ENCODE measurements around the gene SLC29A1. TPM values are rescaled to one million over a fixed set of nuclear protein-coding genes. Genes with fewer than 3 reads are reported as not detected.

The SLC29A1 gene
- total and polyA plus RNA-seq, 9 of the 15 experiments (the other 6 are each of a cell fraction or from before 2014, with no cell fraction given), result 18.9 to 170 (median 57.7) TPM

DNA sequence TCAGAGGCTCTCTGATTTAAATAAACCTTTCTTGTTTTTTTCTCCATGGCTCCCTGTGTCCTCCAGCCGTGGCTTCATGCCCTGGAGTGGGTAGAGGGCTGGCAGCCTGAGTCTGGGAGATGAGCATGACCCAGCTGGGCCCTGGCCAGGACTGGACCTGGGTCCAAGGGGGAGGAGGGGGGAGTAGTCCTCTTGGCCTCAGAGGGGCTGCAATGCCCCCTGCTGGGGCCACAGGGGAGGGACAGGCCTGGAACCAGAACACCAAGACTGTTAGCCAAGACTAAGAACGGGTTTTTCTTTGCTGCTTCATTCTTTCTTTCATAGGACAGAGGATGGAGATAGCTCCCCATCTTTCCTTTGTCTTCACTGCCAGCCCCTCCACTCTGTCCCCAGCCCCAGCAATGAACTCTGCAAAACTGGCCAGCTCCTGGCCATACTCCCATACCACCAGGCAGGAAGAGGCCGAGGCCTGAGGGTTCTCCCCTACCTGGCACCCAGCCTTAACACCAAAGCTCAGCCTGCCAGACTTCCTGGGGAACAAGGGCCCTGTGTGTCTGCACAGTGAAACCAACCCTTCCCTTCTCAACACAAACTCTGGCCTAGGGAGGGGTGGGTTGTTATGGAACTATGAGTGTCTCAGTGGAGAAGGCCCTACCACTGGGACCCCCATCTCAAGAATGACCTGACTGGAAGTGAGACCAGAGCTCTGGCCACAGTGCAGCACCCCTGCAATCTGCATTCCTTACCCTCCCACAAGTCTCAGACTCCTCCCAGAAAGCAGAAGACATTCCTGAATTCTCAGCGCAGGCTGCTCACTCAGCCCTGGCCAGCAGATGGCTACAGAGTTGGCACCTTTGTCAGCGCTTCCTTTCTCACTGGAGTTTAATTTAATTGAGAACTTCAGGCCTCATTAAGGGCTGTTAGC is 11.0 kb downstream of the SLC29A1 start (continued):
- TF ChIP-seq, protein P1, sequence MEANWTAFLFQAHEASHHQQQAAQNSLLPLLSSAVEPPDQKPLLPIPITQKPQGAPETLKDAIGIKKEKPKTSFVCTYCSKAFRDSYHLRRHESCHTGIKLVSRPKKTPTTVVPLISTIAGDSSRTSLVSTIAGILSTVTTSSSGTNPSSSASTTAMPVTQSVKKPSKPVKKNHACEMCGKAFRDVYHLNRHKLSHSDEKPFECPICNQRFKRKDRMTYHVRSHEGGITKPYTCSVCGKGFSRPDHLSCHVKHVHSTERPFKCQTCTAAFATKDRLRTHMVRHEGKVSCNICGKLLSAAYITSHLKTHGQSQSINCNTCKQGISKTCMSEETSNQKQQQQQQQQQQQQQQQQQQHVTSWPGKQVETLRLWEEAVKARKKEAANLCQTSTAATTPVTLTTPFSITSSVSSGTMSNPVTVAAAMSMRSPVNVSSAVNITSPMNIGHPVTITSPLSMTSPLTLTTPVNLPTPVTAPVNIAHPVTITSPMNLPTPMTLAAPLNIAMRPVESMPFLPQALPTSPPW (CRISPR knock-in tag; IDR thresholded peaks at IDR 0.05), result peak; percentile 98
- TF ChIP-seq TGIF2 (CRISPR knock-in tag; IDR thresholded peaks at IDR 0.05), result no peak
- TF ChIP-seq, protein P2, sequence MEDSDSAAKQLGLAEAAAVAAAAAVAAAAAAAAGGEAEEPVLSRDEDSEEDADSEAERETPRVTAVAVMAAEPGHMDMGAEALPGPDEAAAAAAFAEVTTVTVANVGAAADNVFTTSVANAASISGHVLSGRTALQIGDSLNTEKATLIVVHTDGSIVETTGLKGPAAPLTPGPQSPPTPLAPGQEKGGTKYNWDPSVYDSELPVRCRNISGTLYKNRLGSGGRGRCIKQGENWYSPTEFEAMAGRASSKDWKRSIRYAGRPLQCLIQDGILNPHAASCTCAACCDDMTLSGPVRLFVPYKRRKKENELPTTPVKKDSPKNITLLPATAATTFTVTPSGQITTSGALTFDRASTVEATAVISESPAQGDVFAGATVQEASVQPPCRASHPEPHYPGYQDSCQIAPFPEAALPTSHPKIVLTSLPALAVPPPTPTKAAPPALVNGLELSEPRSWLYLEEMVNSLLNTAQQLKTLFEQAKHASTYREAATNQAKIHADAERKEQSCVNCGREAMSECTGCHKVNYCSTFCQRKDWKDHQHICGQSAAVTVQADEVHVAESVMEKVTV (CRISPR knock-in tag; IDR thresholded peaks at IDR 0.05), result peak; percentile 90
- no peak for TF ChIP-seq STAT5A (IDR thresholded peaks at IDR 0.05; ENCODE audit: borderline replicate concordance, low read length)
- peak; percentile 70 to 82 for TF ChIP-seq MAZ (CRISPR knock-in tag; conservative IDR thresholded peaks at IDR 0.05 in 1 of 2, IDR thresholded peaks at IDR 0.05 in 1 of 2)
